ENCODE results near the gene MYL3.

Gene MYL3

GRCh38 chr3:46899151-46900006 is 36.1 kb upstream of the MYL3 start:
- no peak for DNase-seq

- no peak for DNase-seq
Measured at GRCh38 chr3:46898321-46899150, 35.3 kb upstream of the MYL3 start.

- DNase-seq = no peak
Measured at GRCh38 chr3:46897829-46898320, 34.6 kb upstream of the MYL3 start.

DNA sequence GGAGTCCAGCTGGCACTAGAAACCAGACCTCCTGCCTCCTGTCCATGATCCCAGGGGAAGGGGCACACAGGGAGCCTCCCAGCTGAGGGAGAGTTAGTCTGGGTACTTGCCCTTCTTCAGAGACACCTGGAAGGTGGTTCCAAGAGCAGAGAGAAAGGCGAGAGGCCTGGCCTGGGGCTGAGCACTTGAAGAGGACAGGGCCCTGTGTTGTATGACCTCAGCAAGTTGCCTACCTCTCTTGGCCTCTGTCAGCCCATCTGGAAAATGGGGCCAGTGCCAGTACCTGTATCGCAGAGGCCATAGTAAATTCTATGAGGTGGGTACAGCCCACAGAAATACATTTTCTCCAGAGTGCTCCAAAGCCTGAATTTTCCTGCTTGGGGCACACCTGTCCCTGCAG is 33.8 kb upstream of the MYL3 start:
- no peak for DNase-seq

- no peak for DNase-seq
Measured at GRCh38 chr3:46896386-46896785, 33.1 kb upstream of the MYL3 start.

DNA sequence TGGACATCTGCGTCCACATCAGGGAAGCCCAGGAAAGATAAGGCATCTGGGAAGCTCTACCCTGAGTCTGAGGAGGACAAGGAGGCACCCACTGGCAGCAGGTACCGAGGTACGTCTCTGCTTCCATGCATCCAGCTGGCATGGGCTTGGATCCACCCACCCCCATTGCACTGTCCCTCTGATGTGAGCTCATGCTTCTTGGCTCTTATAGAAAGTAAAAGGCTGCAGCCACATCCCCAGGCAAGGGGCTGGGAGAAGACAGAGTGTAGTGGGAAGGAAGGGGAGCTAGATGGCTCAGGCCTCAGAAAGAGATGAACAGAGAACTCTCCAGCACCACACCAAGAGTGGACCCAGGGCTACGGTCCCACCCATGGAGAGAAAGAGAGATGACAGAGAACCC is 32.5 kb upstream of the MYL3 start:
- DNase-seq = no peak

DNA sequence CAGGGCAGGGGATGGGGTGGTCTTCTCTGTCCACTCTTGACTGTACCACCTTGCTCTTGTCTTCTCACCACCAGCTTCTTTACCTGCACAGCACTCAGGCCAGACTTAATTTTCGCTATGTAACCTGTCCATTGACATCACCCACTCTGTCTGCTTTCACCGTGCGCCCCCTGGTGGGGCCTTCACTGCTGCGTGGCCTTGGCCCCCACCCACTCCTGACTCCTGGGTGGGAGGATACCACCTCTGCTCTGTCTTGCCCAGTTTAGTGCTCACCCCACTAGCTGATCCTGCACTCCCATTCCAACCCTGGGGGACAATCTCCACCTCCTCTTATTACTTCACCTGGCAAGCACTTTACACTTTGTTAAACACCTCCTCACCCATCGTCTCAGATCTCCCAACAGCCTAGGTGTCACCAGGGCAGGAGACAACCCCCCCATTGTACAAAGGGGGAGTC is 32.0 kb upstream of the MYL3 start:
- DNase-seq = peak; percentile 57 to 71 (median 58)

DNA sequence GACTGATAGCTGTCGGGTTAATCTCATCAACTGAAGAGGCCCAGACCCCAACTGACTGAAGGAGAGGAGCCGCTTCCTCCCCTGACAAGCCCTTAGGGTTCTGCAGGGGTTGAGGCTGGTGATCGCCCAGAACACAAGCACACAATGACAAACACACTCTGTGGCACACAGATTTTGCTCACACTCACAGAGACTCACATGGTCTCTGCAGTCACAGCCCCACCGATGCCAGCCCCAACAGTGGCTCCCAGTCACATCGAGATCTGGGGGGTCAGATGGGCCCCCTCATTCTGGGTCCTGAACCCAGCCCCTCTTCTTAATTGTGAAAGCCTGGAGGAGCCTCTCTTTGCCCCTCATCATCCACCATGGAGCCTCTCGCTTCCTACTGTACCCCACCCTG is 31.0 kb upstream of the MYL3 start:
- no peak for DNase-seq

- DNase-seq = no peak
Measured at GRCh38 chr3:46893763-46894162, 30.5 kb upstream of the MYL3 start.

- DNase-seq = no peak
Measured at GRCh38 chr3:46893146-46893748, 30.0 kb upstream of the MYL3 start.

DNA sequence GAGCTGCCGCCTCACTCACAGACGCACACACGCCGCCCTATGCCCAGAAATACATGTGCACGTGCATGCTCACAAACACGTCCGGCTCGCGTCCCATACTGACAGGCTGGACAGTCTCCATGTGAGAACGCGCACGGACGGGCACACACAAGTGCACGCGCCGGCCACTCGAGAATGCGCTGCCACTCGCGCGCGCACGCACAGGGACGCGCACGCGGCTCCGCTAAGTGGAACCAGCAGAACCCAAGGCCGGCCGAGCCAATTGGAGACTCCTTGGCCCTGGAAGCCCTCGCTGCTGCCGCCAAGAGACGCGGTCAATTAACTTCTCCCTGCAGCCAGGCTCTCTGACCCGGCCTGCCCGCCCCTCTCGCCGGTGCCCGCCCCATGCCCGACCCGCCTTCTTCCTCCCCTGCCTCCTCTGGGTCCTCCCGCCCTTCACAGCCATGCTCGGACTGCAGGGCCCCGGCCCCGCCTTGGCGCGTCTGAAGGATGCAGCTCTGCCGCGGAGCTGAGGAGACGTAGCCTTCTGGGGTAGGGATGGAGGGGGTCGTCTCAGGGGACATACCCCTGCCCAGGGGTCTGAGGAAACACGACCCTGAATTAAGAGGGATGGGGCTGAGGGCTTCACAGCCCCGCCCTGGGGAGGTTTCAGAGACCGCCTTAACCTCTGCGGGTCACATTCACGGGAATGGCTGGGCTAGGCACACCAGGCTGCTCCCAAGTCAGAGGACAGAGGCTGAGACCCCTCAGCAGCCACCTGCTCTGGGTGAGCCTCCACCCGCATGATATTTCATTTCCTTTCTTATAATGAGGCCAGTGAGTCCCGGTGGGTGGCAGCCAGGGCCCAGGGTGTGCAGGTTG is 29.3 kb upstream of the MYL3 start:
- no peak for DNase-seq

GRCh38 chr3:46891132-46891531 is 27.9 kb upstream of the MYL3 start:
- no peak for DNase-seq

DNA sequence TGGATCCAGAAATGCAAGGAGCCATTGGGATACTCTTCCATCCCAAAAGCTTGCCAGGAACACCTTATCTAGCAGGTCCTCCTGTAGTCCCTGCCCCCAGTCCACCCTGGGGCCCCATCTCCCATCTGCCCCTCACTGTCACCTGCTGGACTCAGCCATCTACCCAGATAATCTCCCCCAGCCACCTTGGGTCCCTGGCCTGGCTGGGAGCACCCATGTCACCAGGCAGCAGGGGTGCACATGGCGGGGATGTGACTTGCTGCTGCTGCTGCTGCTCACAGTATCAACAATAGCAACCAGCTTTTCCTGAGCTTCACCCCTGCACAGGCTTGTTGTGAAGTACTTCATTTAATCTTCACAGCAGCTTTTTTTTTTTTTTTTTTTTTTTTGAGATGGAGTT is 26.9 kb upstream of the MYL3 start:
- no peak for DNase-seq

DNA sequence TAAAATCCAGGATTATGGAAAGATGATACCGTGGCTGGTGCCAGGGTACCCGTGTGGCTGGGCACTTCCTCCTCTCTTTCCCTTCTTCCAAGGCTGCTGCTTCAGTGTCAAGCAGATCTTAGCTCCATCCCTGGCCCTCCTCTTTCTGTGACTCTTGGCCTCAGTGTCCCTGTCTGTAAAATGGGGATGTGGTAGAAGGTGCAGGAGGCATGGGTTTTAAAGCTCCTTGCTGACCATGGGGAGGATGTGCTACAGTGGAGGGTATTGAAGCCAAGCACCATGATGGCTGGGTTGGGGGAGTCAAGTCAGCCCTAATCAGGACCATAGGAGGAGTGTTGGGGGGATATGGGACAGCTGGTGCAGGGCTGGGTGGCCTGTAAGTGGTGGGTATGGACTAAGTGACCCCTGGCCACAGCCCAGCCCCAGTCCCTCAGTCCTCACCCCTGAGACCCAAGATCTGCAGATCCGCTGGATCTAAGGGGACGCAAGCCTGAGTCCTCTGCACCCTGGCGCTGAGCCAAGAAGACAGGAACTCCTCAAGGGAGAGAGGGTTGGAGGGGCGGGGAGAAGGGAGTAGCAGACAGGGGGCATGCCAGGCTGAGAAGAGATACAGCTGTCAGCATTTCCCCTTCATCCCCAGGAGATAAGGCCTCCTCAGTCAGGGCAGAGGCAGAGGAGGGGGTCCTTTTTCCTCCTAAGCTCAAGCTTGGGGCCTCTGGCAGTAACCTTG is 26.3 kb upstream of the MYL3 start:
- DNase-seq = no peak

DNA sequence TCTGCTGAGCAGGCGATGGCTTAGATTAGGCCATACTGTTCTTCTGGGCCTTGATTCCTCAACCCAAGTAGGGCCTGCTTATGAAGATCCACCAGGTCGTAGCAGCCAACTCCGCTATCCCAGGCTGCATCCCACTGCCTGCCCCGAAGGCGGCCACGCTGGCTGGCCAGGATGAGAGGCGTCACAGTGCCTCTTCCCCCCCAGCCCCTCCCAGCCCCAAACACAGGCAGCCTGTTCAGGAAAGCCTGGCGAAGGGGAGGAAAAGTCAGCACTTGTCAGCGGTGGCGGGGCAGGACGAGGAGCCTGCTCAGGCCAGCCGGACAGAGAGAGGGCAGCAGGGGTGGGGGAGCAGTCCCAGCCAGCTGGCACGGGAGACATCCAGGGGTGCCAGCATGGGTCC is 25.5 kb upstream of the MYL3 start:
- DNase-seq = no peak

DNA sequence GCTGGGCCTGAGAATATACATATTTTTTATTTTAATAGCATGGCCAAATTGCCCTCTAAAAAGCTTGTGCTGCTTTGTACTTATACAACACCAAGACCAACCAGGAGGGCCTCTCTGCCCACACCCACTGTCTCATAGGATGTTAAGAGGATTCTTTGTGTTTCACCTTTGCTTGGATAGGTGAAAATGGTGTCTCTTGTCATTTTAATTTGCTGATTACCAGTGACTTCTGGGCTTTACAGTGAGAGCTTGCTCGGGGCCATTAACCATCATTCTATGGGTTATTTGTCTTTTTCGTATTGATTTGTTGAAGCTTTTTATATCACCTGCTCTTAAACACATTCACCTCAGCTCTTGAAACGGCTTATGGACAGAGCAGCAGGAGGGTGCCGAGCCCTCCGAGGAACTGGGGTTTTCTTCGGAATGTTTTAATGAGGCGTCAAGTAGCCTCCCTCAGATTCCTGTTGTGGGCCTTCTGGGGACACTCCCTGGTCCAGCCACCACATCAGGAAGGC is 24.8 kb upstream of the MYL3 start:
- DNase-seq = no peak

GRCh38 chr3:46885612-46886011 is 22.4 kb upstream of the MYL3 start:
- DNase-seq = no peak

GRCh38 chr3:46884929-46885328 is 21.7 kb upstream of the MYL3 start:
- no peak for DNase-seq

DNA sequence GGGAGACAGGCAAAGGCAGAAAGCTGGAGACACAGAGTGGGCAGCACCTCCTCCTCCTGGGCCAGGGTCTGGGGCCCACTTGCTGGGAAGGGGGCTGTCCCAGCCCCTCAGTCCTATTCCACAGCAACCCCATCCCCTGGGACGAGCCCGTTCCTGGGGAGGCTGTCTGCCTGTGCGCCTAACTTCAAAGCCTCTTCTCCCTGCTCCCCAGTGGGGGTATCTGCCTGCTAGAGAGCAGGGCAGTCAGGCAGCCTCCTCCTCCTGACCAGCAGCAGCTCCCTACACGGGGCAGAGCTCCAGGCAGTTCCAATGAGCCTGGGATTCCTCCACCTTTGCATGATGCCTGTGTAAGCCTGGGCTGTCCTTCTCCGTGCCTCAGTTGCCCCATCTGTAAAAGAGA is 21.2 kb upstream of the MYL3 start:
- no peak for DNase-seq

DNA sequence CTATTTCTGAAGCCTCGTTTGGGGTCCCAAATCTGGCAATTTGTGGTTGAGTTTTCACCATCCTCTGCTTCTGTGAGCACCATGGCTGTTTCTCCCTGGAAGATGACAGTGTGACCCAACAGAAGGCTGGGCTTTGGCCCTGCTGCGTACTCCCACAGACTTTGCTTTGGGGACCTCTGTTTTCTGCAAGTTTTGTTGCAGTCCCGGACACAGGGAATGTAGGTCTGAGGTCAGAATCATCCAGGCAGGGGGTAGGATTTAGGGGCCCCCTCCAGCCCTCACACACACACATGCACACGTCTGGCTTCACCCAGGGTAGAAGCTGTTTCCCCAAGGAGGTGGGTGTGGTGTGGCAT is 20.6 kb upstream of the MYL3 start:
- DNase-seq = no peak

DNA sequence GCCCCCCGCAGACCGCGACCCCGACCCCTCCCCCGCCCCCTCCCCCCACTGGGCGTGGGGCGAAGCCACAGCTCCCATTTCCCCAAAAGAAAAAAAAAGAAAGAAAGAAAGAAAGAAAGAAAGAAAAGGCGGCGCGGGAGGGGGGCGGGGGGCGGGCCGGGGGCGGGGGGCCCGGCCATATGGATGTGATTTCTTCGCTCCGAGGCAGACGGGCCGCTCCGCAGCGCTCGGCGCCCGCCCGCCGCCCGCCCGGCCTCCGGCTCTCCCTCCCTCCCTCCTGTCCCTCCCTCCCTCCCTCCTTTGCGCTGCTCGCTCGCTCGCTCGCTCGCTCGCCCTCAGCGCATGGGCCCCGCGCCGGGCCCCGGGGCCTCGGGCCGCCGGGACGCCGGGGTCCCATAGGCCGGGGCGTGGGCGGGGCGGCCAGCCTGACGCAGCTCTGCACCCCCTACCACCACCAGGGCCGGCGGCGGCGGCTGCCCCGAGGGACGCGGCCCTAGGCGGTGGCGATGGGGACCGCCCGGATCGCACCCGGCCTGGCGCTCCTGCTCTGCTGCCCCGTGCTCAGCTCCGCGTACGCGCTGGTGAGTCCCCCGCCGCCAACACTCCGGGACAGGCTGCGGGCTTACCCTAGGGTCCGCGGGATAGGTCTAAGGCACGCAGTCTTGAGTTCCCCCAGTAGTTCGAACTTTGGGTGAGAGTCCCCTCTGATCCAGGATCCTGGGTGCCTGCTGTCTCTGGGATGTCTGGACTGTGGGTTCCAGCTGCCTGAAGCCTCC is 20.0 kb upstream of the MYL3 start:
- DNase-seq = no peak
